ENCODE results near the gene EXO1. TPM values are rescaled to one million over a fixed set of nuclear protein-coding genes. Genes with fewer than 3 reads are reported as not detected.

Gene EXO1
- total RNA-seq, 4 donors from 2014 or later: 0.94 to 8.2 (median 0.98) TPM; not detected in 1

- H3K9me3 ChIP-seq: no peaks in the 10 kb centered on the region
- no peak for DNase-seq
- TF ChIP-seq POLR2A (IDR thresholded peaks at IDR 0.05) (no peak), CTCF (IDR thresholded peaks at IDR 0.05) (peak in 1 of 6 experiments; percentile 3)
- no peaks in the 10 kb centered on the region for H3K36me3 ChIP-seq
- H3K27me3 ChIP-seq: no peaks in the 10 kb centered on the region
- no peak overlapping the region for H3K27ac ChIP-seq
- no peak overlapping the region for H3K4me3 ChIP-seq (replicated peaks in 1 of 3)
- no peaks in the 10 kb centered on the region for H3K4me1 ChIP-seq
- intact Hi-C loops (cut with DNase I): loop anchor here (10.0 kb wide), 1 partner anchor 118 kb away; no protein-coding TSS in a partner anchor
Observed at GRCh38 chr1:241896670-241896962, 48.6 kb downstream of the EXO1 start.

GRCh38 chr1:241899210-241899609 is 51.2 kb downstream of the EXO1 start:
- Histone ChIP-seq H3K4me3 (replicated peaks in 1 of 3) (no peak overlapping the region), H3K27ac (no peak overlapping the region), H3K27me3 (no peaks in the 10 kb centered on the region), H3K4me1 (no peaks in the 10 kb centered on the region), H3K9me3 (no peaks in the 10 kb centered on the region), H3K36me3 (no peaks in the 10 kb centered on the region)
- no peak for DNase-seq
- 91 to 94% methylated on average over 5 of the region's 5 CpGs for WGBS, 2 donors
- no peak for TF ChIP-seq POLR2A (IDR thresholded peaks at IDR 0.05)
- TF ChIP-seq CTCF (IDR thresholded peaks at IDR 0.05): no peak
- intact Hi-C loops (cut with DNase I): loop anchor here (10.0 kb wide), 1 partner anchor 116 kb away; no protein-coding TSS in a partner anchor

DNA sequence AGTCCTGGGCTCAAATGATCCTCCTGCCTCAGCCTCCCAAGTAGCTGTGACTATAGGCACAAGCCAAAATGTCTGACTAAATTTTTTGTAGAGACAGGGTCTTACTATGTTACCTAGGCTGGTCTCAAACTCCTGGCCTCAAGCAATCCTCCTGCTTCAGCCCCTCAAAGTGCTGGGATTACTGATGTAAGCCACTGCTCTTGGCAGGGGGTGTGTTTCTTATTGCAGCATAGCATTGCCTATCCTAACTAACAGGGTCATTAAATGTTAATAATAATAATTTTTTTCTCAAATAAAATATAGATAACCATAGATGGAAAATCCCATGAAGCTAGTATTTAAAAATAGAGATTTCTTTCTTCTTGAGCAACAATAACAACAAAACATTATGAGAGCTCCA is 52.4 kb downstream of the EXO1 start:
- Histone ChIP-seq H3K9me3 (no peaks in the 10 kb centered on the region), H3K27me3 (no peaks in the 10 kb centered on the region), H3K4me1 (no peaks in the 10 kb centered on the region), H3K36me3 (no peaks in the 10 kb centered on the region), H3K27ac (no peak overlapping the region), H3K4me3 (replicated peaks in 1 of 3) (no peak overlapping the region)
- TF ChIP-seq CTCF (IDR thresholded peaks at IDR 0.05): no peak
- TF ChIP-seq POLR2A (IDR thresholded peaks at IDR 0.05): no peak
- no peak for DNase-seq
- intact Hi-C loops (cut with DNase I): no loop called here

- Histone ChIP-seq H3K27me3 (no peaks in the 10 kb centered on the region), H3K4me3 (replicated peaks in 1 of 3) (no peak overlapping the region), H3K4me1 (no peaks in the 10 kb centered on the region), H3K27ac (no peak overlapping the region), H3K9me3 (no peaks in the 10 kb centered on the region), H3K36me3 (no peaks in the 10 kb centered on the region)
- WGBS, 2 donors: 50 to 54% methylated on average over 5 of the region's 5 CpGs
- intact Hi-C loops (cut with DNase I): no loop called here
- DNase-seq: no peak
- no peak for TF ChIP-seq CTCF (IDR thresholded peaks at IDR 0.05)
- TF ChIP-seq POLR2A (IDR thresholded peaks at IDR 0.05): no peak
Observed at GRCh38 chr1:241902391-241903065, 54.5 kb downstream of the EXO1 start.

DNA sequence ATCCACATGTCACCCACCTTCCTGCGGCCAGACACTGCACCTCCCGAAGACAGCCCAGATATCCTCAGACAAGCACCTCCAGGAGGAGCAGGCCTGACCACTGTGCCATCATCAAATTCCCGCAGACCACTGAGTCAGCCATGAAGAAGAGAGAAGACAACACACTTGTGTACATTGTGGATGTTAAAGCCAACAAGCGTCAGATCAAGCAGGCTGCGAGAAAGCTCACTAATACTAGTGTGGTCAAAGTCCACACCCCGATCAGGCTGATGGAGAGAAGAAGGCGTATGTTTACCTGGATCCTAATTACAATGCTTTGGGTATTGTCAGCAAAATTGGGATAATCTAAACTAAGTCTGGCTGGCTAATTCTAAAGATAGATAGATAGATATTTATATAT is 68.2 kb downstream of the EXO1 start:
- Histone ChIP-seq H3K4me1 (no peaks in the 10 kb centered on the region), H3K27me3 (no peaks in the 10 kb centered on the region), H3K4me3 (replicated peaks in 1 of 3) (no peak overlapping the region), H3K9me3 (no peaks in the 10 kb centered on the region), H3K36me3 (no peaks in the 10 kb centered on the region), H3K27ac (no peak overlapping the region)
- TF ChIP-seq POLR2A (IDR thresholded peaks at IDR 0.05) (no peak), CTCF (IDR thresholded peaks at IDR 0.05) (no peak)
- DNase-seq: no peak
- intact Hi-C loops (cut with DNase I): no loop called here
- 89 to 91% methylated on average over 7 of the region's 7 CpGs for WGBS, 2 donors

Data from thyroid gland (tissue), 4 donors.